Ovary (tissue), 9 donors: ENCODE results near the gene RGS4. TPM values are rescaled to one million over a fixed set of nuclear protein-coding genes. Genes with fewer than 3 reads are reported as not detected.
"Not testable (repeated sequence)": the region's sequence is repeated elsewhere in the genome, so short reads cannot be mapped to it uniquely, and the experiment has no call there.

Experiments used
- DNase-seq, 5 donors: peaks; one replicate each; pipeline ENCODE4 v3.0.0-alpha.2; 2019 to 2020
- H3K27ac ChIP-seq, 2 donors: fragments of 200-600 bp; one replicate each; pipeline versions ENCODE4 v1.5.1 to v1.8.0; 2019 to 2022
- H3K27me3 ChIP-seq: fragments of 200-600 bp; one replicate; pipeline ENCODE4 v1.8.0; 2022
- H3K36me3 ChIP-seq: fragments of 200-600 bp; sonication (generic); one replicate; pipeline ENCODE4 v1.5.1; 2019
- H3K4me1 ChIP-seq: one replicate; pipeline ENCODE4 v1.8.1; 2013; ENCODE audit warnings: mild to moderate bottlenecking, moderate library complexity; ENCODE audit not compliant: insufficient read depth
- H3K4me3 ChIP-seq: fragments of 200-600 bp; sonication (generic); one replicate; pipeline ENCODE4 v1.5.1; 2017
- H3K9me3 ChIP-seq, 2 donors: fragments of 200-600 bp in 1 of 2; sonication (generic) in 1 of 2; one replicate each; pipeline versions ENCODE4 v1.5.1 to v1.8.1; 2013 to 2019; ENCODE audit warnings: mild to moderate bottlenecking in 1 of 2, moderate library complexity in 1 of 2
- CTCF ChIP-seq, 3 donors: fragments of 450-650 bp in 2 of 3; fragments of 200-600 bp in 1 of 3; IDR thresholded peaks; one replicate each; pipeline versions ENCODE4 v1.5.1 to v1.8.0; 2016 to 2022; ENCODE audit warnings: antibody characterized with exemption in 3 of 3, mild to moderate bottlenecking in 1 of 3
- EP300 ChIP-seq: sonication (generic); formaldehyde crosslinking; IDR thresholded peaks from one replicate; pipeline ENCODE4 v1.6.1; 2017; ENCODE audit warnings: antibody characterized with exemption
- POLR2A ChIP-seq: fragments of 450-650 bp; IDR thresholded peaks from one replicate; pipeline ENCODE4 v1.6.1; 2017; ENCODE audit warnings: antibody characterized with exemption, mild to moderate bottlenecking, moderate library complexity
- WGBS, 3 donors: extraction: QIAGEN DNeasy Blood & Tissue Kit in 1 of 3; methylation state at CpG; one replicate each; pipeline versions ENCODE4 v1.1.5 to v1.1.7; 2013 to 2017; 5-methylcytosine and 5-hydroxymethylcytosine counted together
- intact Hi-C, 4 donors: fragments of 100-400 bp; cut with DNase I; formaldehyde crosslinking; loops; one replicate each; pipeline versions ENCODE4 v1.11.0 to v1.15.1; 2022 to 2023
- polyA plus RNA-seq, 2 donors: library from polyadenylated mRNA; stranded (reverse); fragments of 200-250 nt in 1 of 2; fragments of 350-450 nt in 1 of 2; fragmentation: Illumina TruSeq in 1 of 2; extraction: RNeasy Lipid Tissue Mini Kit (QIAGEN cat#74804) in 1 of 2; gene quantifications; one replicate each; pipeline ENCODE4 v1.2.3, GENCODE V29; 2013 to 2014
- total RNA-seq, 7 donors: library from RNA; depleted of rRNA in 2 of 7; stranded (reverse); fragments of >200 nt in 2 of 7; fragmentation: NEBNext Ultra II Directional in 3 of 7; extraction: Animal tissue kit (Norgen Biotek cat#: 25700) in 3 of 7; gene quantifications; one replicate each; pipeline versions ENCODE4 v1.1.0 to v1.2.4, GENCODE V29; 2016 to 2023
- donor health status: DM: no; HTN: no; CAD: no; lungs with moderate emphysema.
- donor health status: DM: no; HTN: no; CAD: no.
- donor health status: Bipolar disorder and iron deficiency.
- donor health status: DM: yes; HTN: yes; CAD: no.
- donor health status: DM: no; HTN: no; CAD: no.
- donor health status: DM: yes; HTN: yes; CAD: no.

RGS4 gene
- total and polyA plus RNA-seq, 9 donors: 0.20 to 66.7 (median 2.9) TPM

- Histone ChIP-seq H3K27ac (no peak overlapping the region), H3K9me3 (no peaks in the 10 kb centered on the region), H3K27me3 (no peaks in the 10 kb centered on the region), H3K4me3 (no peak overlapping the region), H3K4me1 (no peaks in the 10 kb centered on the region), H3K36me3 (no peaks in the 10 kb centered on the region)
- no peak for DNase-seq
- TF ChIP-seq EP300: no peak
- TF ChIP-seq POLR2A: no peak
- intact Hi-C loops: no loop called here
- 72 to 89% (median 85%) methylated on average over 1 of the region's 1 CpG for WGBS, 3 donors
Measured at GRCh38 chr1:163084330-163084729, 15.2 kb downstream of the RGS4 start.

GRCh38 chr1:163085041-163085903 is 16.1 kb downstream of the RGS4 start:
- no peaks in the 10 kb centered on the region for H3K27me3 ChIP-seq
- H3K4me1 ChIP-seq: no peaks in the 10 kb centered on the region
- H3K27ac ChIP-seq: no peak overlapping the region
- DNase-seq: no peak
- TF ChIP-seq POLR2A (no peak), EP300 (no peak), CTCF (IDR thresholded peaks at IDR 0.05) (no peak)
- no peaks in the 10 kb centered on the region for H3K9me3 ChIP-seq
- WGBS, 3 donors: 42 to 47% (median 44%) methylated on average over 4 of the region's 4 CpGs
- no peak overlapping the region for H3K4me3 ChIP-seq
- intact Hi-C loops: no loop called here
- H3K36me3 ChIP-seq: no peaks in the 10 kb centered on the region

- WGBS, 3 donors: 50 to 71% (median 65%) methylated on average over 2 of the region's 2 CpGs
- H3K27ac ChIP-seq: no peak overlapping the region
- no peaks in the 10 kb centered on the region for H3K4me1 ChIP-seq
- H3K9me3 ChIP-seq: no peaks in the 10 kb centered on the region
- no peak overlapping the region for H3K4me3 ChIP-seq
- TF ChIP-seq EP300 (no peak), CTCF (IDR thresholded peaks at IDR 0.05) (no peak), POLR2A (no peak)
- intact Hi-C loops: no loop called here
- no peak for DNase-seq
- no peaks in the 10 kb centered on the region for H3K27me3 ChIP-seq
- H3K36me3 ChIP-seq: no peaks in the 10 kb centered on the region
Measured at GRCh38 chr1:163085904-163086268, 16.7 kb downstream of the RGS4 start.

- H3K27ac ChIP-seq, H3K36me3 ChIP-seq, H3K4me1 ChIP-seq, DNase-seq, H3K9me3 ChIP-seq, H3K4me3 ChIP-seq, intact Hi-C loops, H3K27me3 ChIP-seq: not testable (repeated sequence)
- 82 to 88% (median 85%) methylated on average over 4 of the region's 4 CpGs for WGBS, 3 donors
Measured at GRCh38 chr1:163089117-163089516, 20.0 kb downstream of the RGS4 start.

- TF ChIP-seq POLR2A: no peak
- no peak for TF ChIP-seq EP300
- TF ChIP-seq CTCF (IDR thresholded peaks at IDR 0.05): no peak
- Histone ChIP-seq H3K9me3 (no peaks in the 10 kb centered on the region), H3K27me3 (no peaks in the 10 kb centered on the region), H3K36me3 (no peaks in the 10 kb centered on the region), H3K4me1 (no peaks in the 10 kb centered on the region), H3K4me3 (no peak overlapping the region), H3K27ac (no peak overlapping the region)
- intact Hi-C loops: no loop called here
- 85 to 92% (median 89%) methylated on average over 3 of the region's 3 CpGs for WGBS, 3 donors
- no peak for DNase-seq
Measured at GRCh38 chr1:163090321-163090945, 21.3 kb downstream of the RGS4 start.
